AG09319 (cell line): Measurements from ENCODE around the gene BABAM1.

Experiments used
- DNase-seq: peaks from one replicate; pipeline ENCODE4 v3.0.0-alpha.2; 2010; ENCODE audit warnings: low read depth; ENCODE audit errors: extremely low read depth
- TF ChIP-seq, protein P1 (sequence below): IDR thresholded peaks from 2 replicates; pipeline ENCODE4 v1.5.1; 2011; ENCODE audit warnings: low read depth, mild to moderate bottlenecking, inconsistent platforms, low read length, moderate library complexity

The BABAM1 gene

GRCh38 chr19:17322854-17323253 is 55.6 kb downstream of the BABAM1 start:
- TF ChIP-seq, protein P1, sequence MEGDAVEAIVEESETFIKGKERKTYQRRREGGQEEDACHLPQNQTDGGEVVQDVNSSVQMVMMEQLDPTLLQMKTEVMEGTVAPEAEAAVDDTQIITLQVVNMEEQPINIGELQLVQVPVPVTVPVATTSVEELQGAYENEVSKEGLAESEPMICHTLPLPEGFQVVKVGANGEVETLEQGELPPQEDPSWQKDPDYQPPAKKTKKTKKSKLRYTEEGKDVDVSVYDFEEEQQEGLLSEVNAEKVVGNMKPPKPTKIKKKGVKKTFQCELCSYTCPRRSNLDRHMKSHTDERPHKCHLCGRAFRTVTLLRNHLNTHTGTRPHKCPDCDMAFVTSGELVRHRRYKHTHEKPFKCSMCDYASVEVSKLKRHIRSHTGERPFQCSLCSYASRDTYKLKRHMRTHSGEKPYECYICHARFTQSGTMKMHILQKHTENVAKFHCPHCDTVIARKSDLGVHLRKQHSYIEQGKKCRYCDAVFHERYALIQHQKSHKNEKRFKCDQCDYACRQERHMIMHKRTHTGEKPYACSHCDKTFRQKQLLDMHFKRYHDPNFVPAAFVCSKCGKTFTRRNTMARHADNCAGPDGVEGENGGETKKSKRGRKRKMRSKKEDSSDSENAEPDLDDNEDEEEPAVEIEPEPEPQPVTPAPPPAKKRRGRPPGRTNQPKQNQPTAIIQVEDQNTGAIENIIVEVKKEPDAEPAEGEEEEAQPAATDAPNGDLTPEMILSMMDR, result no peak
- no peak for DNase-seq

DNA sequence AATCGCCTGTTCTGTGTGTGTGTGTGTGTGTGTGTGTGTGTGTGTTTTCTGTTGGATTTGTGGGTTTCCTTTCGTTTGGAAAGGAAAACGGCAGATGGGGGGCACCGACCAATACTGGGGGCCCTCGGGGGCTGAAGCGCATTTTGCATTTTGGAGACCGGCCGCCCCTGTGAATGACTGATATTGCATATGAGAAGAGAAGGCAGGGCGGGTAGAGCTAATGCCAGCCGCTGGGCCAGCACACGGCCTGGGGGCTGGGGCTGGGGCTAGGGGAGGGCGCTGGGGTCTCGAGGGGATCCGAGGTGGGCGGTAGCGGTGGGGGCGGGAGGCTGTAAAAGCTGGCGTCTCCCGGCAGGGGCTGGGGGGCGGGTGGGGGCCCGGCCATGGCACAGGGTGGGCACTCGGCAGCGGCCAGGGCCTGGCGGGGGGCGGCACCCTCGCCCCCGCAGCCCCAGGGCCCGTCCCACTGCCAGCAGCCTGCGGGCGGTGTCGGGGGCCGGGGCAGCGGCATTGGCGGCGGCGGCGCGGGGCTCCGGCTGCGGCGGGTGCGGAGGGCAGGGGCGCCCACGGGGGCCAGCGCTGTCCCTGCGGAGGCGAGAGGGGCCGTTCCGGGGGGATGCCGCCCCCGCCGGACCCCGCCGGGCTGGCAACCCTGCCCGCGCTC is 56.2 kb downstream of the BABAM1 start:
- no peak for DNase-seq
- TF ChIP-seq, protein P1, result no peak

DNA sequence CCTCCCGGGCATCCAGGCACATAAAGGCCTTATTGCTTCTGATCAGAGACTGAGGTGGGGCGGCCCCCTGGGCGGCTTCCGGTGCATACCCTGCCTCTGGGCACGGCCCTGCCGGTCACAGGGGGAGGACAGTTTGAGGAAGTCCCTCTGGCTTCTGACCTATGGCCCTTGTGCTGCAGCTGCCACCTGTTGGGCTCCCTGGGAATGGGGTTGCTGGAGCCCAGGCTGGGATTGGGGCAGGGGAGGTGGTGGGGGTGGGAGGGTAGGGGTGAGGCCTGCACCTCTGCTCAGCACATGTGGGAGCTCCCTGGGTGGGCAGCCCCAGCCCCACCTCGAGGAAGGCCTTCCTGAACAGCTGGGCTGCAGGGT is 56.7 kb downstream of the BABAM1 start:
- DNase-seq, result no peak
- TF ChIP-seq, protein P1, result no peak

GRCh38 chr19:17324357-17325114 is 57.3 kb downstream of the BABAM1 start:
- TF ChIP-seq, protein P1, result no peak

DNA sequence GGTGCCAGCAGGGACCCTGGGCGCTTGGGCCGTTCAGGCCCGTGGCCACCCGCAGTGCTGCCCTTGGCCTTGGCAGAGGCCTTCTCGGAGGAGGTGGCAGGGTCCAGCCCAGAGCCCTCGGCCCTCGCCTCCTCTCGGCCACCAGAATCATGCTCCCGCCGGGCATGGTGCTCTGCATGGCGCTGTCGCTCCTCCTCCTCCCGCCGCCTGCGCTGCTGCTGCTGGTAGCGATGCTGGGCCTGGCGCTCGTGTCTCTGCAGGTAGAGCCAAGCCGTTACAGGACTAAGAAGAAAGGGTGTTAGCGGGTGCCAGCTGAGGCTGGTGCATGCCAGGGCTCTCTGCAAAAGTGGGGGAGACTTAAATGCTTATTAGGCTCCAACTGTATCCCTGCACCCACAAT is 57.9 kb downstream of the BABAM1 start:
- DNase-seq, result no peak
- TF ChIP-seq, protein P1, result no peak

More at GRCh38 chr19:17324357-17325114, 57.3 kb downstream of the BABAM1 start:
- no peak for DNase-seq

GRCh38 chr19:17325881-17326594 is 58.8 kb downstream of the BABAM1 start:
- TF ChIP-seq, protein P1, result no peak
- DNase-seq, result no peak

DNA sequence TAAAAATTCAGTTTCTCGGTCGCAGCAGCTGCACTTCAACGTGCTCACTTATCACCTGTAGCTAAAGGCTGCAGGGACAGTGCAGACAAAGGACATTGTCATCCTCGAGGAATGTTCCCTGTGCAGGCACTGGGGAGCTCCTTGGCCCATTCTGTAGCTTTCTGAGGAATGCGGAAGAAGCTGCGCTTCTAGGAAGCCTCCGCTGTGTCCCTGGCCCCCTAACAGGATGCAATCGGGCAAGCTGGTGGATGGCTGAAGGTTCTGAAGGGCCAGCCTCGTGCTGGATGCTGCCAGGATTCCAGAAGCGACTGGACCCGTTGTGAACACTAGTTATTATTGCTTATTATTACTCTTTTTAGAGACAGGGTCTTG is 59.3 kb downstream of the BABAM1 start:
- DNase-seq, result no peak
- TF ChIP-seq, protein P1, result no peak
